Peyer's patch (tissue), 4 donors: ENCODE data around the gene TRPV4. TPM values are rescaled to one million over a fixed set of nuclear protein-coding genes. Genes with fewer than 3 reads are reported as not detected.
A peak's percentile ranks its signal among the peaks of the same experiment; 100 is the strongest.

Experiments
- DNase-seq, 3 donors: peaks; one replicate each; pipeline ENCODE4 v3.0.0-alpha.2; 2017 to 2019
- H3K27ac ChIP-seq, 4 donors: fragments of 200-600 bp; sonication (generic); one replicate each; pipeline ENCODE4 v1.5.1; 2016 to 2019
- H3K27me3 ChIP-seq, 2 donors: fragments of 200-600 bp; sonication (generic); one replicate each; pipeline ENCODE4 v1.5.1; 2019
- H3K36me3 ChIP-seq, 3 donors: fragments of 200-600 bp; sonication (generic); one replicate each; pipeline ENCODE4 v1.5.1; 2016 to 2019
- H3K4me1 ChIP-seq, 4 donors: fragments of 200-600 bp; sonication (generic); one replicate each; pipeline ENCODE4 v1.5.1; 2016 to 2019
- H3K4me3 ChIP-seq, 4 donors: fragments of 200-600 bp; sonication (generic); 1 replicate in 3 of 4; 2 replicates in 1 of 4; pipeline ENCODE4 v1.5.1; 2016 to 2019; ENCODE audit warnings: mild to moderate bottlenecking in 1 of 4
- H3K9me3 ChIP-seq, 4 donors: fragments of 200-600 bp; sonication (generic); one replicate each; pipeline ENCODE4 v1.5.1; 2016 to 2019; ENCODE audit warnings: mild to moderate bottlenecking in 1 of 4
- POLR2A ChIP-seq, 2 donors: fragments of 450-650 bp; IDR thresholded peaks; one replicate each; pipeline ENCODE4 v1.5.1; 2017; ENCODE audit warnings: antibody characterized with exemption in 2 of 2, mild to moderate bottlenecking in 2 of 2, moderate library complexity in 2 of 2
- total RNA-seq, 4 donors: library from RNA; depleted of rRNA; stranded (reverse); fragments of >200 nt; gene quantifications; one replicate each; pipeline ENCODE4 v1.1.0, GENCODE V29; 2016
- TF ChIP-seq, protein P1 (sequence below), 6 experiments: fragments of 450-650 bp in 4 of 6; fragments of 200-600 bp in 2 of 6; sonication (generic) in 1 of 6; IDR thresholded peaks; one replicate each; pipeline ENCODE4 v1.5.1; 2017 to 2019; ENCODE audit warnings: antibody characterized with exemption in 6 of 6, mild to moderate bottlenecking in 3 of 6, moderate library complexity in 1 of 6

TRPV4 gene
- total RNA-seq, 4 donors from 2014 or later, result 0.27 to 0.57 TPM; not detected in 2

DNA sequence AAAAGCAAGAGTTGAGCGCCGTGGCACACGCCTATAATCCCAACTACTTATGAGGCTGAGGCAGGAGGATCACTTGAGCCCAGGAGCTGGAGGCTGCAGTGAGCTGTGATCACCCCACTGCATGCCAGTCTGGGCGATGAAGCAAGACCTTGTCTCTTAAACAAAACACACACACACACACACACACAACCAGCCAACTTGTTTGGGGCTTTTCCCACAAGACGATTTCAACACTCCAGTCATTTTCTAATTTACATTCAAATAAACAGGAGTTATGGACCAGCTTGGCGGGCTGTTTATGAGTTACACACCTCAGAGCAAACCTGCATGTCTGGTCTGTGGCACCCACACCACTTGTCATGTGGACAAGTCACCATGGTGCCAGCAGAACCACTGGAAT is 40.5 kb upstream of the TRPV4 start:
- Histone ChIP-seq H3K4me3 (no peak overlapping the region), H3K4me1 (peaks cover under 1 to 74% (median 8%) of the 10 kb centered on the region in 4 donors), H3K27me3 (no peaks in the 10 kb centered on the region), H3K27ac (peak overlapping the region in 1 of 4 donors; percentile 27), H3K36me3 (no peaks in the 10 kb centered on the region), H3K9me3 (no peaks in the 10 kb centered on the region)
- no peak for TF ChIP-seq POLR2A (IDR thresholded peaks at IDR 0.05)
- TF ChIP-seq, protein P1, sequence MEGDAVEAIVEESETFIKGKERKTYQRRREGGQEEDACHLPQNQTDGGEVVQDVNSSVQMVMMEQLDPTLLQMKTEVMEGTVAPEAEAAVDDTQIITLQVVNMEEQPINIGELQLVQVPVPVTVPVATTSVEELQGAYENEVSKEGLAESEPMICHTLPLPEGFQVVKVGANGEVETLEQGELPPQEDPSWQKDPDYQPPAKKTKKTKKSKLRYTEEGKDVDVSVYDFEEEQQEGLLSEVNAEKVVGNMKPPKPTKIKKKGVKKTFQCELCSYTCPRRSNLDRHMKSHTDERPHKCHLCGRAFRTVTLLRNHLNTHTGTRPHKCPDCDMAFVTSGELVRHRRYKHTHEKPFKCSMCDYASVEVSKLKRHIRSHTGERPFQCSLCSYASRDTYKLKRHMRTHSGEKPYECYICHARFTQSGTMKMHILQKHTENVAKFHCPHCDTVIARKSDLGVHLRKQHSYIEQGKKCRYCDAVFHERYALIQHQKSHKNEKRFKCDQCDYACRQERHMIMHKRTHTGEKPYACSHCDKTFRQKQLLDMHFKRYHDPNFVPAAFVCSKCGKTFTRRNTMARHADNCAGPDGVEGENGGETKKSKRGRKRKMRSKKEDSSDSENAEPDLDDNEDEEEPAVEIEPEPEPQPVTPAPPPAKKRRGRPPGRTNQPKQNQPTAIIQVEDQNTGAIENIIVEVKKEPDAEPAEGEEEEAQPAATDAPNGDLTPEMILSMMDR (IDR thresholded peaks at IDR 0.05), result no peak
- no peak for DNase-seq

DNA sequence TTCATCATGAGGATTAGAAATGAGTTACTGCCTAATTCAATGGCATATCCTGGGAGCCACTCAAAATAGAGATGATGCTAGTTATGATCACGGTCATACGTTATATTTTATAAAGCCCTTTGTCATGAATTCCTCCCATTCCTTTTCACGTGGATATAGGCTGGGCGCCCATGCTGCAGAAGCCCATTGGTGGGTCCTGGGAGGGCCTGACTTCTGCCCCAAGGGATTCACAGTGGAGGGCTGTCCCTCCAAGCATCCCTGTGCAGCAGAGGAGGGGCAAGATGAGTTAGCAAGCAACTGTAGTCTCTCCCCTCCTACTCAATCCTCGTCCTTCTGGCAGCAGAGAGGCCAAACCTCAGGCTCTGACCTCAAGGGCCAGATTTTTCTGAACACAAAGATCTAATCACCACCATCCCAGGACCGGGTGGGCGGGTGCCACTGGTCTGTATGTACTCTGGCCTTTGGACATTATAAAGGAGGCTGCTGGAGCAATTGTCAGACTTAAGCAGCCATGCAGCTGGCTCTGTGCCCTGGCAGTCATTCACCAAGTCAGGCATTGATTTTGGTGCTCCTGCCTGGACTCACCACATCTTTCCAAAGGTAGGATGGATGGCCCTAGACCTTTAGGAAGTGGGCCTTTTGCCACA is 38.6 kb upstream of the TRPV4 start:
- peak in 2 of 3 donors; percentile 89 for DNase-seq
- TF ChIP-seq, protein P1 (IDR thresholded peaks at IDR 0.05), result no peak
- no peak for TF ChIP-seq POLR2A (IDR thresholded peaks at IDR 0.05)
- no peaks in the 10 kb centered on the region for H3K9me3 ChIP-seq
- H3K36me3 ChIP-seq, result no peaks in the 10 kb centered on the region
- H3K27me3 ChIP-seq, result no peaks in the 10 kb centered on the region
- no peak overlapping the region for H3K4me3 ChIP-seq
- H3K4me1 ChIP-seq, result peaks cover 0 to 75% (median 5%) of the 10 kb centered on the region in 4 donors
- H3K27ac ChIP-seq, result peak overlapping the region in 3 of 4 donors; percentile 24 to 90 (median 81)

DNA sequence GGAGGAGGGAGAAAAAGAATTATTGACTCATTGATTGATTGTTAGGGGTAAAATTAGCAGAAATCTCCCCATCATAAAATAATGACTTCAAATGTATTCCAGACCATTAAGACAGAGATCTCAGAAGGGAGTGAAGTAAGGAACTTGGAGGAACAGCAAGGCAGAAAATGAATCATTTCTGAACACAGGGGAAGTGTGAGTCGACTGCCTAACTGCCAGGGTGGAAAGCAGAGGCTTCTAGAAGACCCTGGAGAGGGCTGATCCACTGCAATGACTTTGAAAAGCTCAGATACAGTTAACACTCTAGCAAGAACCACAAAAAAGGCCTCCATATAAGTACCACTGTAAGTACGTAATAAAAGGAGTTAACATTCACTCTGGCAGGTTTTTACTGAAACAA is 37.5 kb upstream of the TRPV4 start:
- H3K9me3 ChIP-seq, result no peaks in the 10 kb centered on the region
- peaks cover 0 to 68% (median 5%) of the 10 kb centered on the region in 4 donors for H3K4me1 ChIP-seq

DNA sequence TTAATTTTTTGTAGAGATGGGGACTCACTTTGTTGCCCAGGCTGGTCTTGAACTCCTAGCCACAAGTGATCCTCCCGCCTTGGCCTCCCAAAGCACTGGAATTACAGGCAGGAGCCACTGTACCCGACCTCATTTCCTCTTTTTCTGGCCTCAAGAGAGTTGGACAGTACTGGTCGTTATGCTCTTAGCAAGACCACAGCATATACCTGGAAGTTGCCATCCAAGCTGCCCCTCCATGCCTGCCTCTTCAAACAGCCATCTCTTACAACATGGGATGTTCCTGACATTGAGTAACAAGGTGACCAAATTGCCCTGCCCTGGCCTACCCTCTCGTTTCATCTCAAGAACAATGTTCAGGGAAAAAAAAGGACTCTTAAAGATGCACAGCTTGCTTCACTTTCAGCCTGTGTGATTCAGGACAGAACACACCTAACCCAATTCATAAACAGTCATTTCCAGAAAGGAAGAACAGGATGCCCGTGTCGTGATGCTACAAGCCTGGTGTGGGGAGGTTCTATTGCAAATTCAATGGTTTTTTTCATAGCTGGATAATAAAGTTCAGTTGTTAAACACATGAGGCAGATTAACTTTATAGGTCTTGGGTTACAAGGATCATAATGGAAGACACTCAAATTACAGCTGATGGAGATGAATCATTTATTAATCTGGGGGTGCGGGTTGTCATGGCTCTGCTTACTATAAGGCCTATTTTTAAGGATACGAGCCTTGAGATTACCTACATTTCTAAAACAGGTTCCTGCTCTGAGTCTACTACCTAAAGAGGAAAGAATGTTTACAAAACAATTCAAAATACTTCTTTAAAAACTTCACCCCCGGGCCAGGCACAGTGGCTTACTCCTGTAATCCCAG is 35.2 kb upstream of the TRPV4 start:
- Histone ChIP-seq H3K27me3 (no peaks in the 10 kb centered on the region), H3K4me3 (no peak overlapping the region), H3K4me1 (peaks cover 0 to 66% (median 10%) of the 10 kb centered on the region in 4 donors), H3K27ac (peak overlapping the region in 3 of 4 donors; percentile 36 to 80 (median 65)), H3K9me3 (no peaks in the 10 kb centered on the region), H3K36me3 (no peaks in the 10 kb centered on the region)
- DNase-seq, result no peak
- TF ChIP-seq, protein P1 (IDR thresholded peaks at IDR 0.05), result no peak
- no peak for TF ChIP-seq POLR2A (IDR thresholded peaks at IDR 0.05)

More for the DNA sequence above, 37.5 kb upstream of the TRPV4 start:
- H3K27me3 ChIP-seq, result no peaks in the 10 kb centered on the region
- no peak overlapping the region for H3K4me3 ChIP-seq
- H3K27ac ChIP-seq, result no peak overlapping the region
- H3K36me3 ChIP-seq, result no peaks in the 10 kb centered on the region
- no peak for DNase-seq
- TF ChIP-seq, protein P1 (IDR thresholded peaks at IDR 0.05), result no peak
- no peak for TF ChIP-seq POLR2A (IDR thresholded peaks at IDR 0.05)

DNA sequence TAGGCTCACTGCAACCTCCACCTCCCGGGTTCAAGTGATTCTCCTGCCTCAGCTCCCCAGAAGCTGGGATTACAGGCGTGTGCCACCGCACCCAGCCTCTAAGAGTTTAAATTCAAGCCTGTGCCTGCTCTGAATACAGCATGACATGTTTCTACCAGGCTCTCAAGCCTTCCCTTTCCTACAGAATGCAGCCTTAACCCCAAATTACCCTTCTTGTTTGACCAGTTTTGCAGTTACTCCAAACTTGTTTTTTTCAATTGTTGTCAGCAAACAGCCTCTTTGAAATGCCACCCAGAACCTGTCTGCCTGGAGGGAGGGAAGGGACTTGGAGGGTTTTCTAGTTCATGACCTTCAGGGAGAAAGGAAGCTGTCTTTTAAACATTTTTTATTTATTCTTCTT is 31.7 kb upstream of the TRPV4 start:
- no peak for TF ChIP-seq POLR2A (IDR thresholded peaks at IDR 0.05)
- TF ChIP-seq, protein P1 (IDR thresholded peaks at IDR 0.05), result no peak
- H3K27ac ChIP-seq, result peak overlapping the region in 3 of 4 donors; percentile 51 to 74 (median 64)
- no peaks in the 10 kb centered on the region for H3K9me3 ChIP-seq
- no peaks in the 10 kb centered on the region for H3K36me3 ChIP-seq
- no peaks in the 10 kb centered on the region for H3K27me3 ChIP-seq
- peaks cover 0 to 54% (median 8%) of the 10 kb centered on the region in 4 donors for H3K4me1 ChIP-seq
- no peak overlapping the region for H3K4me3 ChIP-seq
- DNase-seq, result no peak
